Measurements from ENCODE around the gene SLC9A7. TPM values are rescaled to one million over a fixed set of nuclear protein-coding genes. Genes with fewer than 3 reads are reported as not detected.

SLC9A7 gene
- total RNA-seq, 1 experiment from 2014 or later: not detected

GRCh38 chrX:46758163-46758955 lies 559 bp downstream of the SLC9A7 start:
- Histone ChIP-seq H3K4me2 (ENCODE audit: low read depth, low read length, poor library complexity, severe bottlenecking) (peak overlapping the region; percentile 27), H2AFZ (ENCODE audit: low read length) (no peak overlapping the region), H3K27me3 (ENCODE audit: low read length) (no peaks in the 10 kb centered on the region), H3K79me2 (ENCODE audit: low read length) (no peaks in the 10 kb centered on the region), H3K36me3 (ENCODE audit: insufficient read depth, low read length) (no peaks in the 10 kb centered on the region), H3K9me2 (replicated peaks; ENCODE audit: insufficient read depth, low read length) (no peaks in the 10 kb centered on the region), H3K9ac (ENCODE audit: low read length) (no peak overlapping the region), H3K27ac (ENCODE audit: low read length) (no peak overlapping the region), H4K20me1 (ENCODE audit: insufficient read depth, low read depth, low read length) (no peaks in the 10 kb centered on the region), H3K9me3 (ENCODE audit: low read length) (no peaks in the 10 kb centered on the region), H3K4me1 (ENCODE audit: low read length) (peaks cover 8% of the 10 kb centered on the region), H3K4me3 (ENCODE audit: low read length) (no peak overlapping the region)
- DNase-seq: no peak

- H3K4me3 ChIP-seq (ENCODE audit: low read length): no peak overlapping the region
- H4K20me1 ChIP-seq (ENCODE audit: insufficient read depth, low read depth, low read length): no peaks in the 10 kb centered on the region
- H3K36me3 ChIP-seq (ENCODE audit: insufficient read depth, low read length): no peaks in the 10 kb centered on the region
- no peak overlapping the region for H2AFZ ChIP-seq (ENCODE audit: low read length)
- H3K4me1 ChIP-seq (ENCODE audit: low read length): peaks cover 8% of the 10 kb centered on the region
- no peak overlapping the region for H3K4me2 ChIP-seq (ENCODE audit: low read depth, low read length, poor library complexity, severe bottlenecking)
- H3K27ac ChIP-seq (ENCODE audit: low read length): no peak overlapping the region
- DNase-seq: no peak
- H3K9me2 ChIP-seq (replicated peaks; ENCODE audit: insufficient read depth, low read length): no peaks in the 10 kb centered on the region
- H3K27me3 ChIP-seq (ENCODE audit: low read length): no peaks in the 10 kb centered on the region
- H3K9me3 ChIP-seq (ENCODE audit: low read length): no peaks in the 10 kb centered on the region
- H3K79me2 ChIP-seq (ENCODE audit: low read length): no peaks in the 10 kb centered on the region
- H3K9ac ChIP-seq (ENCODE audit: low read length): no peak overlapping the region
These were observed 1.3 kb downstream of the SLC9A7 start for GRCh38 chrX:46757593-46757992.

GRCh38 chrX:46757052-46757451 lies 1.9 kb downstream of the SLC9A7 start:
- H3K27ac ChIP-seq (ENCODE audit: low read length): no peak overlapping the region
- no peaks in the 10 kb centered on the region for H3K36me3 ChIP-seq (ENCODE audit: insufficient read depth, low read length)
- no peak overlapping the region for H3K4me3 ChIP-seq (ENCODE audit: low read length)
- no peaks in the 10 kb centered on the region for H3K27me3 ChIP-seq (ENCODE audit: low read length)
- DNase-seq: no peak
- no peaks in the 10 kb centered on the region for H3K9me3 ChIP-seq (ENCODE audit: low read length)
- no peak overlapping the region for H3K9ac ChIP-seq (ENCODE audit: low read length)
- no peaks in the 10 kb centered on the region for H3K79me2 ChIP-seq (ENCODE audit: low read length)
- H3K4me1 ChIP-seq (ENCODE audit: low read length): peaks cover 8% of the 10 kb centered on the region
- no peak overlapping the region for H3K4me2 ChIP-seq (ENCODE audit: low read depth, low read length, poor library complexity, severe bottlenecking)
- no peak overlapping the region for H2AFZ ChIP-seq (ENCODE audit: low read length)
- H3K9me2 ChIP-seq (replicated peaks; ENCODE audit: insufficient read depth, low read length): no peaks in the 10 kb centered on the region
- H4K20me1 ChIP-seq (ENCODE audit: insufficient read depth, low read depth, low read length): no peaks in the 10 kb centered on the region

- no peaks in the 10 kb centered on the region for H3K36me3 ChIP-seq (ENCODE audit: insufficient read depth, low read length)
- no peaks in the 10 kb centered on the region for H3K9me2 ChIP-seq (replicated peaks; ENCODE audit: insufficient read depth, low read length)
- peaks cover 8% of the 10 kb centered on the region for H3K4me1 ChIP-seq (ENCODE audit: low read length)
- no peaks in the 10 kb centered on the region for H3K79me2 ChIP-seq (ENCODE audit: low read length)
- no peak for DNase-seq
- H3K27me3 ChIP-seq (ENCODE audit: low read length): no peaks in the 10 kb centered on the region
- H3K9ac ChIP-seq (ENCODE audit: low read length): no peak overlapping the region
- no peaks in the 10 kb centered on the region for H3K9me3 ChIP-seq (ENCODE audit: low read length)
- H2AFZ ChIP-seq (ENCODE audit: low read length): no peak overlapping the region
- H3K4me3 ChIP-seq (ENCODE audit: low read length): no peak overlapping the region
- H4K20me1 ChIP-seq (ENCODE audit: insufficient read depth, low read depth, low read length): no peaks in the 10 kb centered on the region
- no peak overlapping the region for H3K27ac ChIP-seq (ENCODE audit: low read length)
- H3K4me2 ChIP-seq (ENCODE audit: low read depth, low read length, poor library complexity, severe bottlenecking): no peak overlapping the region
These were observed 3.2 kb downstream of the SLC9A7 start for GRCh38 chrX:46755671-46756070.

- H3K4me1 ChIP-seq (ENCODE audit: low read length): peaks cover 5% of the 10 kb centered on the region
- H3K9me3 ChIP-seq (ENCODE audit: low read length): no peaks in the 10 kb centered on the region
- H4K20me1 ChIP-seq (ENCODE audit: insufficient read depth, low read depth, low read length): no peaks in the 10 kb centered on the region
- H3K9ac ChIP-seq (ENCODE audit: low read length): no peak overlapping the region
- DNase-seq: no peak
- H3K36me3 ChIP-seq (ENCODE audit: insufficient read depth, low read length): no peaks in the 10 kb centered on the region
- no peaks in the 10 kb centered on the region for H3K79me2 ChIP-seq (ENCODE audit: low read length)
- no peak overlapping the region for H2AFZ ChIP-seq (ENCODE audit: low read length)
- no peak overlapping the region for H3K4me3 ChIP-seq (ENCODE audit: low read length)
- no peaks in the 10 kb centered on the region for H3K27me3 ChIP-seq (ENCODE audit: low read length)
- H3K9me2 ChIP-seq (replicated peaks; ENCODE audit: insufficient read depth, low read length): no peaks in the 10 kb centered on the region
- H3K4me2 ChIP-seq (ENCODE audit: low read depth, low read length, poor library complexity, severe bottlenecking): no peak overlapping the region
- H3K27ac ChIP-seq (ENCODE audit: low read length): no peak overlapping the region
These were observed 4.3 kb downstream of the SLC9A7 start for GRCh38 chrX:46754586-46755061.

GRCh38 chrX:46754036-46754435 lies 4.9 kb downstream of the SLC9A7 start:
- H3K27ac ChIP-seq (ENCODE audit: low read length): no peak overlapping the region
- no peaks in the 10 kb centered on the region for H3K9me3 ChIP-seq (ENCODE audit: low read length)
- H3K9ac ChIP-seq (ENCODE audit: low read length): no peak overlapping the region
- no peaks in the 10 kb centered on the region for H4K20me1 ChIP-seq (ENCODE audit: insufficient read depth, low read depth, low read length)
- peaks cover 2% of the 10 kb centered on the region; the same call in 1 of the 2 replicates for H3K4me1 ChIP-seq (ENCODE audit: low read length)
- no peak overlapping the region for H2AFZ ChIP-seq (ENCODE audit: low read length)
- no peaks in the 10 kb centered on the region for H3K9me2 ChIP-seq (replicated peaks; ENCODE audit: insufficient read depth, low read length)
- no peaks in the 10 kb centered on the region for H3K27me3 ChIP-seq (ENCODE audit: low read length)
- no peaks in the 10 kb centered on the region for H3K36me3 ChIP-seq (ENCODE audit: insufficient read depth, low read length)
- no peak overlapping the region for H3K4me3 ChIP-seq (ENCODE audit: low read length)
- no peak overlapping the region for H3K4me2 ChIP-seq (ENCODE audit: low read depth, low read length, poor library complexity, severe bottlenecking)
- H3K79me2 ChIP-seq (ENCODE audit: low read length): no peaks in the 10 kb centered on the region
- DNase-seq: no peak

- Histone ChIP-seq H3K4me1 (ENCODE audit: low read length) (peaks cover 2% of the 10 kb centered on the region; the same call in 1 of the 2 replicates), H2AFZ (ENCODE audit: low read length) (no peak overlapping the region), H3K4me2 (ENCODE audit: low read depth, low read length, poor library complexity, severe bottlenecking) (no peak overlapping the region), H3K36me3 (ENCODE audit: insufficient read depth, low read length) (no peaks in the 10 kb centered on the region), H3K27me3 (ENCODE audit: low read length) (no peaks in the 10 kb centered on the region), H3K9me2 (replicated peaks; ENCODE audit: insufficient read depth, low read length) (no peaks in the 10 kb centered on the region), H3K79me2 (ENCODE audit: low read length) (no peaks in the 10 kb centered on the region), H3K9ac (ENCODE audit: low read length) (no peak overlapping the region), H3K27ac (ENCODE audit: low read length) (no peak overlapping the region), H3K9me3 (ENCODE audit: low read length) (no peaks in the 10 kb centered on the region), H3K4me3 (ENCODE audit: low read length) (no peak overlapping the region), H4K20me1 (ENCODE audit: insufficient read depth, low read depth, low read length) (no peaks in the 10 kb centered on the region)
- no peak for DNase-seq
These were observed 8.0 kb downstream of the SLC9A7 start for GRCh38 chrX:46750889-46751288.

- Histone ChIP-seq H3K4me3 (ENCODE audit: low read length) (no peak overlapping the region), H2AFZ (ENCODE audit: low read length) (no peak overlapping the region), H3K79me2 (ENCODE audit: low read length) (no peaks in the 10 kb centered on the region), H3K36me3 (ENCODE audit: insufficient read depth, low read length) (no peaks in the 10 kb centered on the region), H4K20me1 (ENCODE audit: insufficient read depth, low read depth, low read length) (no peaks in the 10 kb centered on the region), H3K27ac (ENCODE audit: low read length) (no peak overlapping the region), H3K9me3 (ENCODE audit: low read length) (no peaks in the 10 kb centered on the region), H3K4me1 (ENCODE audit: low read length) (no peaks in the 10 kb centered on the region), H3K9ac (ENCODE audit: low read length) (no peak overlapping the region), H3K9me2 (replicated peaks; ENCODE audit: insufficient read depth, low read length) (no peaks in the 10 kb centered on the region), H3K27me3 (ENCODE audit: low read length) (no peaks in the 10 kb centered on the region), H3K4me2 (ENCODE audit: low read depth, low read length, poor library complexity, severe bottlenecking) (no peak overlapping the region)
- DNase-seq: no peak
These were observed 14.9 kb downstream of the SLC9A7 start for GRCh38 chrX:46744009-46744408.

Measured in Karpas-422 (cell line).